CD4-positive, alpha-beta memory T cell (primary cell): ENCODE measurements around the gene LACC1. TPM values are rescaled to one million over a fixed set of nuclear protein-coding genes. Genes with fewer than 3 reads are reported as not detected.

Source experiments
- CTCF ChIA-PET: fragments of 350-600 bp; sonication (Branson Sonifier 250); formaldehyde crosslinking; loops from one replicate; lab custom pipeline; 2021; ENCODE audit warnings: inconsistent platforms; ENCODE audit not compliant: partially characterized antibody; lab: Charles Lee
- POLR2A ChIA-PET: fragments of 350-600 bp; sonication (Branson Sonifier 250); formaldehyde crosslinking; loops from one replicate; lab custom pipeline; 2021; ENCODE audit not compliant: partially characterized antibody; lab: Charles Lee
- DNase-seq, 5 donors: peaks; one replicate each; pipeline versions ENCODE4 v3.0.0 to v3.0.0-alpha.2; 2020 to 2022; ENCODE audit warnings: mixed read lengths in 1 of 5
- H3K27ac ChIP-seq: one replicate; pipeline ENCODE4 v1.7.0; 2013; ENCODE audit warnings: low read depth, low read length
- H3K27me3 ChIP-seq: 2 replicates; pipeline ENCODE4 v1.7.0; 2013; ENCODE audit warnings: mild to moderate bottlenecking, low read length, moderate library complexity; ENCODE audit not compliant: insufficient read depth
- H3K36me3 ChIP-seq: 2 replicates; pipeline ENCODE4 v1.7.0; 2013; ENCODE audit warnings: mild to moderate bottlenecking, low read length, moderate library complexity; ENCODE audit not compliant: insufficient read depth
- H3K4me1 ChIP-seq: 2 replicates; pipeline ENCODE4 v1.7.0; 2013; ENCODE audit warnings: mild to moderate bottlenecking, low read length, moderate library complexity; ENCODE audit not compliant: insufficient read depth
- H3K4me3 ChIP-seq, 2 donors: one replicate each; pipeline ENCODE4 v1.7.0; 2013; ENCODE audit warnings: low read length in 2 of 2, mild to moderate bottlenecking in 1 of 2
- H3K9me3 ChIP-seq, 2 donors: one replicate each; pipeline ENCODE4 v1.7.0; 2013; ENCODE audit warnings: low read length in 2 of 2, control low read depth in 1 of 2; ENCODE audit not compliant: control insufficient read depth in 1 of 2
- H3K27ac Mint-ChIP-seq, 7 donors: one replicate each; pipeline ENCODE4 v1.8.0; 2020 to 2021; ENCODE audit warnings: mixed read lengths in 7 of 7, mild to moderate bottlenecking in 6 of 7, inconsistent platforms in 3 of 7, moderate library complexity in 3 of 7
- H3K27me3 Mint-ChIP-seq, 2 donors: one replicate each; pipeline ENCODE4 v1.8.0; 2020 to 2021; ENCODE audit warnings: mixed read lengths in 2 of 2
- H3K36me3 Mint-ChIP-seq, 2 donors: one replicate each; pipeline ENCODE4 v1.8.0; 2020 to 2021; ENCODE audit warnings: mixed read lengths in 2 of 2, inconsistent platforms in 1 of 2, mild to moderate bottlenecking in 1 of 2
- H3K4me1 Mint-ChIP-seq, 4 donors: one replicate each; pipeline ENCODE4 v1.8.0; 2020 to 2021; ENCODE audit warnings: mixed read lengths in 4 of 4, mild to moderate bottlenecking in 1 of 4
- H3K4me3 Mint-ChIP-seq, 8 donors: one replicate each; pipeline ENCODE4 v1.8.0; 2020 to 2021; ENCODE audit warnings: mixed read lengths in 8 of 8, mild to moderate bottlenecking in 7 of 8, moderate library complexity in 6 of 8, inconsistent platforms in 3 of 8
- H3K9me3 Mint-ChIP-seq, 8 donors: one replicate each; pipeline ENCODE4 v1.8.0; 2020 to 2021; ENCODE audit warnings: mixed read lengths in 8 of 8, mild to moderate bottlenecking in 5 of 8, inconsistent platforms in 3 of 8, moderate library complexity in 1 of 8
- intact Hi-C: fragments of 100-400 bp; cut with micrococcal nuclease; formaldehyde crosslinking; loops from one replicate; pipeline ENCODE4 v1.15.1; 2023
- polyA plus RNA-seq, 2 donors: library from polyadenylated mRNA; unstranded; fragments of 300-500 nt; fragmentation: Illumina TruSeq; gene quantifications; one replicate each; pipeline ENCODE4 v1.2.3, GENCODE V29; 2021
- total RNA-seq, 2 experiments: library from RNA; stranded (reverse); gene quantifications; one replicate each; pipeline ENCODE4 v1.2.3, GENCODE V29; 2021

The LACC1 gene
- total and polyA plus RNA-seq, 4 experiments from 2014 or later: 0.21 to 5.0 (median 2.6) TPM

DNA sequence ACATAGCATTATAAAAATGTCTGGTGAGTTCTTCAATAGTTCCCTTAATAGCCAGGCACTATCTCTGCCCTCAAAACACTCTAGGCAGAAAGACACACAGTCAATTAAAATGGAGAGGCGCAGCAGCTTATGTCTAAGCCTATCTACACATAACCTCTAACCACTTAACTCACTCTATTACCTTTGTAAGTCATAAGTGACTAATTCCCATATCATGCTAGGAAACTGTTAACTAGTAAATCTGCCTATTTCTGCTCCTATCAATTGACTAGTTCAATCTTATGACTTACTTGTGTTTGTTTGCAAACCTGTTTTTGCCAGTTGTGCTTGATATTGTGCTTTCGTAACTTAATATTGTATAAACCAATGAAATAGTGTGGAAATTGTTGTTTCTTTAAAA is 3.3 kb upstream of the LACC1 start:
- Histone ChIP-seq H3K27ac (no peak overlapping the region), H3K27me3 (no peaks in the 10 kb centered on the region), H3K9me3 (no peaks in the 10 kb centered on the region), H3K4me1 (peaks cover 12% of the 10 kb centered on the region), H3K4me3 (no peak overlapping the region), H3K36me3 (no peaks in the 10 kb centered on the region)
- CTCF ChIA-PET: interaction anchor here (1.2 to 3.4 kb wide), 2 partner anchors 906 to 907 kb away, joined by 4 to 10 read pairs; no protein-coding TSS in a partner anchor
- POLR2A ChIA-PET: no interaction called here
- intact Hi-C loops: loop anchor here (5.0 kb wide), 3 partner anchors 89 to 1041 kb away; partner anchors contain the start of gene ENOX1
- no peak overlapping the region for H3K4me3 Mint-ChIP-seq
- peak overlapping the region in 1 of 7 donors; percentile 8 for H3K27ac Mint-ChIP-seq
- peaks cover 0 to 1% of the 10 kb centered on the region in 2 donors for H3K36me3 Mint-ChIP-seq
- H3K9me3 Mint-ChIP-seq: no peaks in the 10 kb centered on the region
- peaks cover 0 to 1% of the 10 kb centered on the region in 2 donors for H3K27me3 Mint-ChIP-seq
- peaks cover 19 to 32% (median 24%) of the 10 kb centered on the region in 4 donors for H3K4me1 Mint-ChIP-seq
- no peak for DNase-seq

DNA sequence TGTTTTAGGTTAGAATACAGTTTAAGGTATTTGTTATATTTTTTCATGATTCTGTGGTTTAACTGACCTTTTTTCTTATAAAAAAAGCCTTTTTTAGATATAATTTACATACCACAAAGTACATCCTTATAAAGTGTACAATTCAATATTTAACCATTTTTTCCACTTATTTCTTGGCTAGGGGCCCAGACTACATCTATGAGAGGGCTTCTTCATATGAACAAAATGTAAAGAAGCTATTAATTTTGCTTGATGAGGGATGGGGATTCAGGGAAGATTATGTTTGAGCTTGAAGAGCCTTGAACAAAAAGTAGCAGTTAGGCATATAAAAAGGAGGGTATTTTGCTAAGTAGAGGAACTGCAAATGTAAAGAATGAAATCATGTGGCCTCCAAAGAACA is 2.4 kb upstream of the LACC1 start:
- CTCF ChIA-PET: interaction anchor here (3.4 kb wide), 1 partner anchor 908 kb away, joined by 10 read pairs; no protein-coding TSS in a partner anchor

DNA sequence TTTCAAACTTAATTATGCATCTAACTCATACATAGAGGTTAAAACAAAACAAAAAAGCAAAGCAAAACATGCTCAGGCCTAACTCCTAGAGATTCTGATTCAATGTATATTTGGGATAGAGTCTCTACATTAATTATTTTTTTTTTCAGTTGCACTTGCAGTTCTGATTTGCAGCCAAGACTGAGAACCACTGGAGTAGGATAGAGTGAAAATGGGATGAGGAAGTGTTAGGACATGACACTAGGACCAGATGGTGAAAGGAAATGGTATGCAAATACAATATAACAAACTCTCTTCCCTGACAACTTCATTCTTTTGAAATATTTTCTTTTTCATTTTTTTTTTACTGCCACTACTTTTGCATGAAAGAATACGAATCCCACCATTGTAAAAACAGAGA is 1.9 kb upstream of the LACC1 start:
- POLR2A ChIA-PET: no interaction called here
- peak overlapping the region; percentile 19 to 97 (median 86) for H3K27ac Mint-ChIP-seq
- CTCF ChIA-PET: interaction anchor here (3.4 kb wide), 1 partner anchor 908 kb away, joined by 10 read pairs; no protein-coding TSS in a partner anchor
- Histone ChIP-seq H3K27me3 (no peaks in the 10 kb centered on the region), H3K36me3 (no peaks in the 10 kb centered on the region), H3K4me3 (no peak overlapping the region), H3K4me1 (peaks cover 12% of the 10 kb centered on the region), H3K27ac (no peak overlapping the region), H3K9me3 (no peaks in the 10 kb centered on the region)
- peaks cover 0 to 1% of the 10 kb centered on the region in 2 donors for H3K36me3 Mint-ChIP-seq
- no peak for DNase-seq
- H3K4me1 Mint-ChIP-seq: peaks cover 19 to 32% (median 26%) of the 10 kb centered on the region in 4 donors
- H3K4me3 Mint-ChIP-seq: peak overlapping the region; percentile 14 to 95 (median 52)
- intact Hi-C loops: loop anchor here (2.0 to 5.0 kb wide), 4 partner anchors 90 to 1040 kb away; partner anchors contain the start of genes ENOX1 and TSC22D1
- H3K27me3 Mint-ChIP-seq: peaks cover 0 to 1% of the 10 kb centered on the region in 2 donors
- no peaks in the 10 kb centered on the region for H3K9me3 Mint-ChIP-seq

More for the DNA sequence above, 2.4 kb upstream of the LACC1 start:
- Histone ChIP-seq H3K36me3 (no peaks in the 10 kb centered on the region), H3K27ac (no peak overlapping the region), H3K4me3 (no peak overlapping the region), H3K9me3 (no peaks in the 10 kb centered on the region), H3K27me3 (no peaks in the 10 kb centered on the region), H3K4me1 (peaks cover 12% of the 10 kb centered on the region)
- peak overlapping the region in 5 of 7 donors; percentile 34 to 97 (median 66) for H3K27ac Mint-ChIP-seq
- intact Hi-C loops: loop anchor here (5.0 kb wide), 3 partner anchors 90 to 1040 kb away; partner anchors contain the start of gene ENOX1
- peaks cover 19 to 32% (median 26%) of the 10 kb centered on the region in 4 donors for H3K4me1 Mint-ChIP-seq
- POLR2A ChIA-PET: no interaction called here
- DNase-seq: no peak
- peaks cover 0 to 1% of the 10 kb centered on the region in 2 donors for H3K27me3 Mint-ChIP-seq
- peak overlapping the region; percentile 20 to 93 (median 47) for H3K4me3 Mint-ChIP-seq
- H3K9me3 Mint-ChIP-seq: no peaks in the 10 kb centered on the region
- H3K36me3 Mint-ChIP-seq: peaks cover 0 to 1% of the 10 kb centered on the region in 2 donors

- H3K27ac Mint-ChIP-seq: peak within 1 kb of the TSS; percentile 86 to 97 (median 93)
- ChIA-PET POLR2A (interaction anchor here (0.9 to 2.1 kb wide), 7 partner anchors 396 to 1539 kb away, joined by 3 to 12 read pairs (median 3); partner anchors contain the start of genes EPSTI1 and SLC25A30), CTCF (interaction anchor here (0.8 to 3.4 kb wide), 4 partner anchors 29 to 910 kb away, joined by 3 to 10 read pairs (median 4); no protein-coding TSS in a partner anchor)
- Histone ChIP-seq H3K9me3 (no peaks in the 10 kb centered on the region), H3K4me1 (peaks cover 12% of the 10 kb centered on the region), H3K27ac (peak within 1 kb of the TSS; percentile 72), H3K27me3 (no peaks in the 10 kb centered on the region), H3K36me3 (no peaks in the 10 kb centered on the region), H3K4me3 (peak within 1 kb of the TSS; percentile 20 to 61)
- H3K4me1 Mint-ChIP-seq: peaks cover 19 to 32% (median 26%) of the 10 kb centered on the region in 4 donors
- H3K36me3 Mint-ChIP-seq: peaks cover 0 to 1% of the 10 kb centered on the region in 2 donors
- peaks cover 0 to 1% of the 10 kb centered on the region in 2 donors for H3K27me3 Mint-ChIP-seq
- peak within 1 kb of the TSS; percentile 89 to 98 (median 93) for H3K4me3 Mint-ChIP-seq
- no peaks in the 10 kb centered on the region for H3K9me3 Mint-ChIP-seq
- intact Hi-C loops: loop anchor here (1.0 to 5.0 kb wide), 6 partner anchors 92 to 1038 kb away; partner anchors contain the start of genes ENOX1 and TSC22D1
- peak; percentile 72 to 85 (median 80) for DNase-seq
These were observed 581 bp upstream of the LACC1 start, which contains the start of gene CCDC122 for GRCh38 chr13:43878892-43879754. CCDC122 (minus strand) TSS chr13:43879740; CDS start chr13:43869376, 10,364 bp downstream.

GRCh38 chr13:43880214-43880855 is 631 bp downstream of the LACC1 start:
- Mint-ChIP-seq H3K27ac (peak overlapping the region; percentile 86 to 97 (median 89)), H3K4me3 (peak overlapping the region; percentile 89 to 98 (median 93)), H3K27me3 (peaks cover 0 to 1% of the 10 kb centered on the region in 2 donors), H3K9me3 (no peaks in the 10 kb centered on the region), H3K4me1 (peaks cover 17 to 32% (median 26%) of the 10 kb centered on the region in 4 donors), H3K36me3 (peaks cover 0 to 1% of the 10 kb centered on the region in 2 donors)
- H3K4me3 ChIP-seq: peak overlapping the region in 1 of 2 donors; percentile 61
- H3K4me1 ChIP-seq: peaks cover 12% of the 10 kb centered on the region
- no peaks in the 10 kb centered on the region for H3K27me3 ChIP-seq
- peak overlapping the region; percentile 72 for H3K27ac ChIP-seq
- H3K36me3 ChIP-seq: no peaks in the 10 kb centered on the region
- intact Hi-C loops: no loop called here
- DNase-seq: no peak
- no peaks in the 10 kb centered on the region for H3K9me3 ChIP-seq
- ChIA-PET POLR2A (interaction anchor here (1.3 to 2.1 kb wide), 3 partner anchors 395 to 1037 kb away, joined by 3 to 12 read pairs (median 7); partner anchors contain the start of gene EPSTI1), CTCF (interaction anchor here (1.5 kb wide), 1 partner anchor 8 kb away, joined by 5 read pairs; no protein-coding TSS in a partner anchor)

- intact Hi-C loops: no loop called here
- no peak overlapping the region for H3K4me3 ChIP-seq
- peaks cover 0 to 1% of the 10 kb centered on the region in 2 donors for H3K36me3 Mint-ChIP-seq
- H3K27me3 ChIP-seq: no peaks in the 10 kb centered on the region
- H3K9me3 Mint-ChIP-seq: no peaks in the 10 kb centered on the region
- H3K4me1 Mint-ChIP-seq: peaks cover 17 to 32% (median 26%) of the 10 kb centered on the region in 4 donors
- H3K27ac ChIP-seq: no peak overlapping the region
- no peak overlapping the region for H3K27ac Mint-ChIP-seq
- peak overlapping the region in 1 of 8 donors; percentile 38 for H3K4me3 Mint-ChIP-seq
- peaks cover 0 to 1% of the 10 kb centered on the region in 2 donors for H3K27me3 Mint-ChIP-seq
- POLR2A ChIA-PET: no interaction called here
- H3K36me3 ChIP-seq: no peaks in the 10 kb centered on the region
- CTCF ChIA-PET: interaction anchor here (1.1 to 1.5 kb wide), 2 partner anchors 9 to 23 kb away, joined by 3 to 5 read pairs; no protein-coding TSS in a partner anchor
- no peaks in the 10 kb centered on the region for H3K9me3 ChIP-seq
- H3K4me1 ChIP-seq: peaks cover 12% of the 10 kb centered on the region
- DNase-seq: no peak
These were observed 1.2 kb downstream of the LACC1 start for GRCh38 chr13:43880926-43881325.
